IPS-15b (cell line): ENCODE measurements around the gene DRD1.

Source experiments
- H3K27me3 ChIP-seq: one replicate; pipeline ENCODE4 v1.6.1; 2013; ENCODE audit warnings: low read length; ENCODE audit not compliant: control insufficient read depth, insufficient read depth
- H3K36me3 ChIP-seq: one replicate; pipeline ENCODE4 v1.6.1; 2013; ENCODE audit warnings: low read length; ENCODE audit not compliant: control insufficient read depth, insufficient read depth
- H3K4me1 ChIP-seq: one replicate; pipeline ENCODE4 v1.6.1; 2013; ENCODE audit warnings: mild to moderate bottlenecking, low read length; ENCODE audit not compliant: control insufficient read depth, insufficient read depth
- H3K4me3 ChIP-seq: one replicate; pipeline ENCODE4 v1.5.1; 2013; ENCODE audit warnings: low read depth, low read length
- H3K9ac ChIP-seq: one replicate; pipeline ENCODE4 v1.6.1; 2013; ENCODE audit warnings: low read depth, mild to moderate bottlenecking, low read length
- H3K9me3 ChIP-seq: one replicate; pipeline ENCODE4 v1.6.1; 2013; ENCODE audit warnings: mild to moderate bottlenecking, low read length; ENCODE audit not compliant: control insufficient read depth, insufficient read depth

DRD1 gene

GRCh38 chr5:175444060-175444904 is at the start of gene DRD1:
Gene DRD1 (minus strand): TSS chr5:175444182. CDS start chr5:175443099, 1,083 bp downstream.
- Histone ChIP-seq H3K4me3 (peak within 1 kb of the TSS; percentile 59), H3K36me3 (no peaks in the 10 kb centered on the region), H3K27me3 (peaks cover 65% of the 10 kb centered on the region), H3K9ac (no peak within 1 kb of the TSS), H3K9me3 (no peaks in the 10 kb centered on the region), H3K4me1 (peaks cover 12% of the 10 kb centered on the region)

- Histone ChIP-seq H3K36me3 (peaks cover 15% of the 10 kb centered on the region), H3K4me3 (no peak overlapping the region), H3K27me3 (no peaks in the 10 kb centered on the region), H3K4me1 (no peaks in the 10 kb centered on the region), H3K9me3 (no peaks in the 10 kb centered on the region), H3K9ac (no peak overlapping the region)
These were observed 49.7 kb upstream of the DRD1 start for GRCh38 chr5:175493726-175494125.

GRCh38 chr5:175493260-175493659 is 49.3 kb upstream of the DRD1 start:
- H3K4me3 ChIP-seq: no peak overlapping the region
- peaks cover 15% of the 10 kb centered on the region for H3K36me3 ChIP-seq
- H3K9ac ChIP-seq: no peak overlapping the region
- H3K27me3 ChIP-seq: no peaks in the 10 kb centered on the region
- no peaks in the 10 kb centered on the region for H3K9me3 ChIP-seq
- no peaks in the 10 kb centered on the region for H3K4me1 ChIP-seq

DNA sequence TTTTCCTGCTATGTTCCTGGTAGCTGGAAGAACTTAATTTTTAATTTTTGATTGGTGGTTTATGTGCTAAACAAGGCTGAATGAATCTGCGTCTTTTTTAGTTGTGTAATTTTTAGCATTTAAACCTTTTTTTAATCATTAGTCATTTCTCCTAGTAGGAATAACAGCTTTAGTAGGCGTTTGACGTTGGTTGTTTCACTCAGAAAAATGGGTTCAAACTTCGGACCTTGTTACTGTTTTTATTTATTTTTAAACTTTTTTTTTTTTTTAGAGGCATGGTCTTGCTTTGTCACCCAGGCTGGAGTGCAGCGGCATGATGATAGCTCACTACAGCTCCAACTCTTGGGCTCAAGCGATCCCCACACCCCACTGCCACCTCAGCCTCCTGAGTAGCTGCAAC is 47.2 kb upstream of the DRD1 start:
- no peaks in the 10 kb centered on the region for H3K4me1 ChIP-seq
- H3K9me3 ChIP-seq: no peaks in the 10 kb centered on the region
- H3K36me3 ChIP-seq: peaks cover 15% of the 10 kb centered on the region
- no peak overlapping the region for H3K9ac ChIP-seq
- no peak overlapping the region for H3K4me3 ChIP-seq
- no peaks in the 10 kb centered on the region for H3K27me3 ChIP-seq

DNA sequence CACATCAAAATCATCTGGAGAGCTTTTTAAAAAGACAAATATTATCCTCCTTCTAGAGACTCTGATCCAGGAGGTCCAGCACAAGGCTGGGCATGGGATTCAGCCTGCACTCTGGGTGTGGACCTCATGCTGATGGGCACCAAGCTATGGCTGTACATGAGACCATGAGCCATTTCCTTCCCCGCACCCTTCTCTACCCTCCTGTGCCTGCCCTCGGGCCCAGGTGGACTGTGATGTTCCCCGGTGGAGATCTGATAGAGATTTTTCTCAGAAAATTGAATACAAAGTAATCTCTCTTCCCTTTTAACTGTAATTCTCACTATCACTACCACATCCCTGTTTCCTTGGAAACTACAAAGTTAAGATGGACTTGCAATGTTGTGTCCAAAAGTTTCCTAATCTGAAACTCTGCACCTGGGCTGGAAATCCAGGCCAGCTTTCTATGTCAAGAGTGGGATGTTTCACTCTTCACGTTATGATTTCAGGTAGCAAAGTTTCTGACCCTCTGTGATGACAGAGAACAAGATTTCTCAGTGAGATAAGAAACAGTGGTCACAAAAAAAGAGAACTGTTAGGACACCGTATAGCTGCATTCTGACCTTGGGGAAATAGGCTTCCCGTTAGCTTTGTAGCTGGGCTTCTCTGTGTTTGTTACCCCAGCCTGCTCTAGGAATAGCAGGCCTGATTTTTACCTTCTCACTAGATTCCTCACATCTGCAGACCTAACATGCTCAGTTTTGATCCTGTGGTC is 45.9 kb upstream of the DRD1 start:
- Histone ChIP-seq H3K27me3 (no peaks in the 10 kb centered on the region), H3K4me3 (no peak overlapping the region), H3K9me3 (no peaks in the 10 kb centered on the region), H3K4me1 (no peaks in the 10 kb centered on the region), H3K9ac (no peak overlapping the region), H3K36me3 (peaks cover 15% of the 10 kb centered on the region)

- no peak overlapping the region for H3K9ac ChIP-seq
- no peaks in the 10 kb centered on the region for H3K9me3 ChIP-seq
- no peaks in the 10 kb centered on the region for H3K4me1 ChIP-seq
- no peak overlapping the region for H3K4me3 ChIP-seq
- H3K27me3 ChIP-seq: no peaks in the 10 kb centered on the region
- peaks cover 7% of the 10 kb centered on the region for H3K36me3 ChIP-seq
These were observed 43.7 kb upstream of the DRD1 start for GRCh38 chr5:175487514-175488222.

GRCh38 chr5:175485631-175486030 is 41.6 kb upstream of the DRD1 start:
- Histone ChIP-seq H3K4me3 (no peak overlapping the region), H3K4me1 (no peaks in the 10 kb centered on the region), H3K9me3 (no peaks in the 10 kb centered on the region), H3K9ac (no peak overlapping the region), H3K36me3 (peaks cover 3% of the 10 kb centered on the region), H3K27me3 (no peaks in the 10 kb centered on the region)

DNA sequence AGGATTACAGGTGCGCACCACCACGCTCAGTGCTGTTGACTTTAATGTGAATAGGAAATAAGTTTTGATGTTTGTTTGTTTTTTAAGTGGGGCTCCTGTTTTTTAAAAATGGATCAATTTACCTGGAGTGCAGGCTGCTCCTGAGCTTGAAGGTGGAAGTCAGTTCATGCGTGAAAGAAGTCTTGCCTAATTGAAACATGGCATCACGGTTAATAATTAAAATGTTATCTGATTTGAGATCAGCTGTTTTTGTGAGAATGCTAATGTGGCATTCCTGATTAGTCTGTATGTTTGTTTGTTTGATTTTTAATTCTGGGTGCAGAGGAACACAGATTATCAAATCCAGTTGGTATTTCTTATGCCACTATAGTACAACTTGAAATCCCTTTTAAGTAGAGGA is 40.8 kb upstream of the DRD1 start:
- peaks cover 3% of the 10 kb centered on the region for H3K36me3 ChIP-seq
- H3K27me3 ChIP-seq: no peaks in the 10 kb centered on the region
- no peak overlapping the region for H3K4me3 ChIP-seq
- no peak overlapping the region for H3K9ac ChIP-seq
- H3K4me1 ChIP-seq: peaks cover 3% of the 10 kb centered on the region
- H3K9me3 ChIP-seq: no peaks in the 10 kb centered on the region

DNA sequence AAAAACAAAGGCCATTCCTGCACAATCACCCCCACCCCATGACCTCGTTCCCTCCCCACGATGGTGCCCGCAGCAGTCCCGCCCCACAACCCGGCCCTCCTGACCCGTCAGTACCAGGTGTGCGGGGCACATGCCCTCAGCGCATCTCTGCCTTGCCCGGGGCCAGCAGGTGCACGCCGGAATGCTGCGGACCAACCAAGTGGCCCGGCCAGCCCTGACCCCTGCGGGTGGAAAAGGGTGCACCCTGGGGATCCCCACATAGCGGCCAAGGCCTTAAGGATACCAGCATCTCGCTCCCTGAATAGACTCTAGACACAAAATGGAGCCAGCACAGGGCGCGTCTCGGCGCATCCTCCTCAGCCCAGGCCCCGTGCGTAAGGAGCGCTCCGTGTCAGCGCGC is 40.3 kb upstream of the DRD1 start:
- H3K4me1 ChIP-seq: peaks cover 8% of the 10 kb centered on the region
- peaks cover 3% of the 10 kb centered on the region for H3K36me3 ChIP-seq
- H3K9me3 ChIP-seq: no peaks in the 10 kb centered on the region
- H3K27me3 ChIP-seq: no peaks in the 10 kb centered on the region
- no peak overlapping the region for H3K9ac ChIP-seq
- no peak overlapping the region for H3K4me3 ChIP-seq

GRCh38 chr5:175483337-175483736 is 39.4 kb upstream of the DRD1 start:
- Histone ChIP-seq H3K36me3 (peaks cover 3% of the 10 kb centered on the region), H3K4me3 (no peak overlapping the region), H3K27me3 (no peaks in the 10 kb centered on the region), H3K9ac (no peak overlapping the region), H3K4me1 (peaks cover 9% of the 10 kb centered on the region), H3K9me3 (no peaks in the 10 kb centered on the region)

DNA sequence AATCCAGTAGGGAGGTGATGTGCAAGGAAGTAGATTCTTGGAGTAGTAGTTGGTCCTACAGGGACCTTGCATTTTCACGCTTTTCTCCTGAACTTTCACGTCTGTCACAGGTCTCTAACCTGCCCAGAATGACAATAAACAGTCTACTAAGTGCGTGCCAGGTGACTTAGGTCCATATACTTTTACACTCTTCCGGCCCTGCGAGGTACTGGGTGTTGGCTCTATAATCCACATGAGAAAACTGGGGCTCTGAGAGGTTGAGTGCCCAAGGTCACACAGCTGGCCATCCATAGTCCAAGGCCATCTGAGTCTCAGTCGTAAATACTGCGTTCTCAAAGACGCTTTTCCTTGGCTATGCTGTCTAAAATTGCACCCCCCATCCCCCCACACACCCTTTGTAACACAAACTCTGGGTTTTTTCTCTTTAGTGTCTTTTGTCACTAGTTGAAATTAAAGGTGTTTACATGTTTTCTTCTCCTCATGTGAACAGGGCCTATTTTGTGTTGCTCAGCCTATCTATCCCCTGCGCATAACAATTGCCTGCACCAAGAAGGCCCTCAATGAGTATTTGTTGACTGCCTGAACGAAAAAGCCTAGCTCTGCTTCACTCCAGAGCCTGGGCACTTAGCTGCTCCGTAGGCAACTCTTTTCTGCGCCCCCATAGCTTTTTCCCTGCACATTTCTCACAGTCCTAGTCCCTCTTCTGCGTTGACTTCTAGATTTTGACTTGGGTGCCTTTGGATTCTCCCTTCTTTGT is 35.3 kb upstream of the DRD1 start:
- peak overlapping the region; percentile 88 for H3K4me3 ChIP-seq
- H3K36me3 ChIP-seq: peaks cover 3% of the 10 kb centered on the region
- peaks cover 20% of the 10 kb centered on the region for H3K27me3 ChIP-seq
- H3K9ac ChIP-seq: peak overlapping the region; percentile 74
- no peaks in the 10 kb centered on the region for H3K9me3 ChIP-seq
- H3K4me1 ChIP-seq: peaks cover 11% of the 10 kb centered on the region
